SK-N-MC (cell line): ENCODE results near the gene SLC47A2.

Experiments
- DNase-seq: peaks from one replicate; pipeline ENCODE4 v3.0.0-alpha.2; 2011; ENCODE audit warnings: low read depth, low spot score
- H3K27ac ChIP-seq: fragments of 200-600 bp; sonication (generic); 2 replicates; pipeline ENCODE4 v1.5.1; 2016; ENCODE audit warnings: mixed run types
- H3K36me3 ChIP-seq: fragments of 200-600 bp; sonication (generic); 2 replicates; pipeline ENCODE4 v1.6.1; 2017; ENCODE audit warnings: antibody characterized with exemption, low read length, mixed read lengths; ENCODE audit not compliant: insufficient read depth
- H3K4me3 ChIP-seq: fragments of 200-600 bp; sonication (generic); 2 replicates; pipeline ENCODE4 v1.5.1; 2016
- H3K9ac ChIP-seq: fragments of 200-600 bp; sonication (generic); 2 replicates; pipeline ENCODE4 v1.8.0; 2017; ENCODE audit warnings: mixed run types, mixed read lengths; ENCODE audit not compliant: insufficient read length
- H3K9me3 ChIP-seq: fragments of 200-600 bp; sonication (generic); 2 replicates; pipeline ENCODE4 v1.6.1; 2017; ENCODE audit warnings: low read depth, mild to moderate bottlenecking, antibody characterized with exemption, low read length, moderate library complexity, mixed read lengths
- EZH2 ChIP-seq: fragments of 200-600 bp; sonication (generic); IDR thresholded peaks from one replicate; pipeline ENCODE4 v1.6.1; 2017; ENCODE audit warnings: antibody characterized with exemption
- FOXP2 ChIP-seq: optimal IDR thresholded peaks from 2 replicates; pipeline ENCODE3; 2011; ENCODE audit warnings: mild to moderate bottlenecking, moderate library complexity; ENCODE audit not compliant: insufficient read depth; ENCODE audit errors: extremely low read length, control extremely low read depth
- POLR2AphosphoS5 ChIP-seq: IDR thresholded peaks from 2 replicates; pipeline ENCODE4 v1.6.1; 2012; ENCODE audit warnings: mild to moderate bottlenecking, low read depth, low read length, borderline replicate concordance

Gene SLC47A2

DNA sequence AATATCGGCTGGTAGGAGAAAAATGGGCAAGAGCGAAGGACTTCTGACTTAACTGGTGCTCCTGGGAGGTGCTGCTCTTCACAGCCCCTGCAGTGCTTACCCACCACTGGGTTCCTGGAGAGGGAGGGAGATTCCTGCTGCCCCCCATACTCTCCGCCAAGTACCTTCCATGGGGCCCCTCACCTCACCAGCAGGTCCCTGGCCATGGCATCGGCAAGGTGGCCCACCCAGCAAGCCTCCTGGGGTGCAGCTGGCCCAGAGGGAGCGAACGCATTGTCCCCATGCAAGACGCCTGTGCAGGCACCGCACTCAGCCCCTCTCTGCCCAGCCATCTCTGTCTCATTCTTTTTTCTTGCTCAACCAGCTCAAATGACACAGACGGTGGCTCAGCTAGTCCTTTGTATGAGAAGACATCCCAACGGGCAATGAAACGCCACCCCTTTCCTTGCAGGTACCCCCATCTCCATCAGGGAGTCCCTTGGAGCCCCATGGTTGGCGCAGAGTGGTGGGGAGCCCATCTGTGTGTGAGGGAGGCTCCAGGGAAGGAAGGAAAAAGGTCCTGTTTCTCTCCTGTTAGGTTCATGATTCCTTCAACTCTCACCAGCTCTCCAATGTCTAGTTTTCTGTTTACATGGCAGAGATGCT lies 41.3 kb upstream of the SLC47A2 start:
- Histone ChIP-seq H3K36me3 (no peaks in the 10 kb centered on the region), H3K9ac (no peak overlapping the region), H3K27ac (no peak overlapping the region), H3K9me3 (no peaks in the 10 kb centered on the region), H3K4me3 (no peak overlapping the region)
- no peak for DNase-seq
- no peak for TF ChIP-seq POLR2AphosphoS5
- TF ChIP-seq EZH2: no peak
- TF ChIP-seq FOXP2: no peak

DNA sequence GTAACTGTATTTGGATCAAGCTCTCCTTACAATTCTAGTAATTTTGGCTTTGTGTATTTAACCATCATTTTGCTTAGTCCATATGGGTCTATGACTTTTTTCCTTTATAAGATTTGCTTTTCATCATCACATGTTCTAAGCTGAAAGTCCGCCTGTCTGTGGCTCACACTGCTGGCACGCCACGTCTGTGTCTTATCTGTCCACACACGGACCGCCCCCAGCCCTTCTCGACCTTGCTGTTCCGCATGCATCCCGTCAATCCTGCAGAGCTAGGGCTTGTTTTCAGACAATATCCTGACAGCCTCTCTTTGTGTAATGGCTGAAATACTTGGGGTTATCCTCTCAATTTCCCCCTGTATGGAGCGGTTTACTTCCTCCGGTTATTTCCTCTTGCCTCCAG lies 40.2 kb upstream of the SLC47A2 start:
- Histone ChIP-seq H3K9ac (no peak overlapping the region), H3K9me3 (no peaks in the 10 kb centered on the region), H3K27ac (no peak overlapping the region), H3K36me3 (no peaks in the 10 kb centered on the region), H3K4me3 (no peak overlapping the region)
- TF ChIP-seq EZH2: no peak
- TF ChIP-seq FOXP2: no peak
- no peak for TF ChIP-seq POLR2AphosphoS5
- no peak for DNase-seq

DNA sequence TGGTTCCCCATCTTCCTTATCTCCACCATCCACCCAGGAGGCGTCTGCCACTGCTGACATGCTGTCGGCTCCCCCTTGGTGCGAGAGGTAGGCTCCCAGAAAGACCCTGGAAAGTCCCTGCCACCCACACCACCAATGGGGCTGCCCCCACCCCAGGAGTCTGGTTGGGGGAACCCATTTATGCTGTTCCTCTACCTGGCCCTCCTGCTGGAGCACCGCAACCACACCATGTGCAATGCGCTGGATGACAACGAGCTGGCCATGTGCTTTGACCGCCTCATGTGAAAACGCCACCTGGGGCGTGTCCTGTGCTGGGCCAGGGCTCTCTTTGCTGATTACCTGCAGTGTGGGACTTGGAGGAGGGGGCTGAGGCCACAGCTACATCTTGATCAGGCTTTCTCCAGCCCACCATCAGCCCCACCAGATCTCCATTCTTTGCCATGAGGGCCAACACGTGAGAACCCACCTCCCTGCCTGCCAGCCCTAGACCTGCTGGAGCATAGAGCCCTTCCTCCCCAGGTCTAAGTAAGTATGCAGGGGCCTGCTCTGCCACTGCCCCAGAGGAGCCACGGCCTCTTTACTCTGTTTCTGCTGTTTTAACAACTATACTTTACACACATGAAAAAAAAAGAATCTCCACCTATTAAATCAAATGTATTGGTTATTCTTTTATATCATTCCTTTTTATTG lies 39.6 kb upstream of the SLC47A2 start:
- no peak for DNase-seq
- no peaks in the 10 kb centered on the region for H3K36me3 ChIP-seq
- no peaks in the 10 kb centered on the region for H3K9me3 ChIP-seq
- no peak overlapping the region for H3K4me3 ChIP-seq
- no peak overlapping the region for H3K27ac ChIP-seq
- no peak overlapping the region for H3K9ac ChIP-seq
- no peak for TF ChIP-seq POLR2AphosphoS5
- no peak for TF ChIP-seq FOXP2
- no peak for TF ChIP-seq EZH2

DNA sequence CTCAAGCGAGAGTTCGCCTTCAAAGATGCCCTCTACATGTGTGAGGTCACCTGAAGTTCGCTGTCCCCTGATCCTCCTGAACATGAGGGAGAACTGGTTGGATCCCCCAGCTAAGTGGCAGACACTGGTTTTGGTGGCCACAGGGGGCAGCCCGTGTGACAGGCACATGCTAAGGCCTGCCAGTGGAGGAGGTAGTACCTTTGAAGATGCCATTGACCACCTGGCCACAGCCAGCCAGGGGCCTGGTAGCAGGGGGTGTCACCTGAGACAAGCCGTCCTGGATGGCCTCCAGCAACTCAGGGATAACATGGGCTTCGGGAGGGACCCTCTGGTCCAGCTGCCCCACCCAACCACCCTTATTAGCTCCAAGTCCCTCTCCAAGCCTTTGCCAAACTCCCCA lies 39.0 kb upstream of the SLC47A2 start:
- H3K9ac ChIP-seq: no peak overlapping the region
- H3K4me3 ChIP-seq: no peak overlapping the region
- no peaks in the 10 kb centered on the region for H3K36me3 ChIP-seq
- no peaks in the 10 kb centered on the region for H3K9me3 ChIP-seq
- H3K27ac ChIP-seq: no peak overlapping the region
- no peak for TF ChIP-seq POLR2AphosphoS5
- no peak for DNase-seq

DNA sequence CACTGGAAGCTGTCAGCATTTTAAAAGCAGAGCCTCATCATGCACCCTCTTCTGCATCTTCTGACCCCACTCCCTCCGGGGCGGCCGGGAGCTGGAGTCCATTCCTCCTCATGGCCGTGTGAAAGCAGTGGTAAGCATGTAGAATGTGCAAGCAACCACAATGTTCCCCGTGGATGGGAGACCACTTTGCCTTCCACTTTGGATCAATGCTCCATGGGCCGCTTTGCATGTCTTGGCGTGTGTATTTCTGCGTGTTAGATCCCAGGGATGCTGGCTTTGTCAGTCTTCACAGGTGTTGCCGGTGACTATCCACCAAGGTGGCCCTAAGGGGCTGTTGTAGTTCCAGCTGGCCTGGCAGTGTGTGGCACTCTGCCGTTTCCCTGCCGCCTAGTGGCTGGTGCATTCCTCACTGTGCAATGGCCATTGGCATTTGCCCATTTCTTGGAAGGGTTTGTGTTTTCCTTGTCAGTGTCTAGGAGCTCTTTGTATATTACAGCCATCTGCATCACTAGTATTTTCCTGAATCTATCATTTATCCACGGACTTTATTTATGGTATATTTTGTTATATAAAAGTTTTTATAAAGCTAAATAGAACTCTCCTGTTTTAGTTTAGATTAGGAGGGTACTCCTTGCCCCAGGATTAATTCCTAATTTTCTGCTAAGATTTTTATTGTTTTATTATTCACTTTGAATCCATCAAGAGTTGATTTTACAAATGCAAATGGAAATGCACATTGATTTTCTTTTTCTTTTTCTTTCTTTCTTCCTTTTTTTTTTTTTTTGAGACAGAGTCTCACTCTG lies 37.5 kb upstream of the SLC47A2 start:
- no peak overlapping the region for H3K27ac ChIP-seq
- no peak for DNase-seq
- no peak overlapping the region for H3K9ac ChIP-seq
- no peaks in the 10 kb centered on the region for H3K9me3 ChIP-seq
- no peak for TF ChIP-seq POLR2AphosphoS5
- no peak for TF ChIP-seq EZH2
- no peak for TF ChIP-seq FOXP2
- H3K36me3 ChIP-seq: no peaks in the 10 kb centered on the region
- H3K4me3 ChIP-seq: no peak overlapping the region

DNA sequence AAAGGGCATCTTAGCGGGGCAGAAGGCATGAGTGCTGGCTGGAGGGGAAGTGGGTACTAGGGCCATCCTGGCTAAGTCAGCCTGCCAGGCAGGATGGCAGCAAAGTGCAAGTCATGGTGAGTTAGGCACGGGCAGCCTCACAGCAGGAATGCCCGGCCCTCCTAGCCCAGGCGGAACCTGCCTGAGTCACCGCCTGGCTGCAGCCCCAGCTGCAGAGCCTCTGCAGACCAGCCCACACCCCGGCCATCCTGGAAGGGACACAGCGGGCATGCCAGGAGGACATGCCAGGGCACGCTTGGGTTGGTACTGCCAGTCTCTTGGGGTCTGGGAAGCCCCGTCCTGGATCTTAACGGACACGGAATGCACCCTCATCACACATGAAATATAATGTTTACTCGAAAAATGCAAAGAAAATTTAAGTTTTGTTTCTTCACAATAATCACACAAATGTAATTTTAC lies 36.7 kb upstream of the SLC47A2 start:
- TF ChIP-seq POLR2AphosphoS5 (no peak), EZH2 (no peak), FOXP2 (no peak)
- no peak overlapping the region for H3K4me3 ChIP-seq
- H3K27ac ChIP-seq: no peak overlapping the region
- no peak overlapping the region for H3K9ac ChIP-seq
- no peaks in the 10 kb centered on the region for H3K9me3 ChIP-seq
- DNase-seq: no peak
- H3K36me3 ChIP-seq: no peaks in the 10 kb centered on the region

DNA sequence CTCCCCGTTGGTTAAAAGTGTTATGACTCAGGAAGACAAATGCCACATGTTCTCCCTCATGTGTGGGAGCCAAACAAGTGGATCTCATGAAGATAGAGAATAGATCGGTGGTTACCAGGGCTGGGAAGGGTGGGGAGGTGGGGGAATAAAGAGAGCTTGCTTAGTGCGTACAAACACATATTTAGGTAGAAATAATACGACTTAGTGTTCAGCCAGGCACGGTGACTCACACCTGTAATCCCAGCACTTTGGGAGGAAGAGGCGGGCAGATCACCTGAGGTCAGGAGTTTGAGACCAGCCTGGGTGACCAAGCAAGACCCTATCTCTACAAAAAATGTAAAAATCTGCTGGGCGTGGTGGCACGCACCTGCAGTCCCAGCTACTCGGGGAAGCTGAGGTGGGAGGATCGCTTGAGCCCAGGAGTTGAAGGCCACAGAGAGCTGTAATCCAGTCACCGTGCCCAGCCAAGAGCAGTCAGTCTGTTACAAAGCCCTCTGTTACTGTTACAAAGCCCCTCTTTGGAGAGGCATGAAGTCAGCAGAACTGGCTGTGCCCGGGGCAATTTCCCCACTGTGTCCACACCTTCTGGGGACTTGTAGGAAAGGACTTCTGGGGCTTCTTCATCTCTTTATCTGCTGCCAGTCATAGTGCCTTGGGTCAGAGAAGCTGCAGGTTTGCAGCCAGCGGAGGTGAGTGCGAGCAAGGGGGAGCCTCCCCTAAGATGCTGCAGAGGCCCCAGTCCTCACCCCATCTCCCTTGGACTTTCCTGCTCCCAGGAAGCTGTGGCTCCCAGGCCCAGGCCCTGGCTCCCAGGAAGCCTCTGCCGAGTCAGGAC lies 36.0 kb upstream of the SLC47A2 start:
- Histone ChIP-seq H3K27ac (no peak overlapping the region), H3K36me3 (no peaks in the 10 kb centered on the region), H3K9ac (no peak overlapping the region), H3K4me3 (no peak overlapping the region), H3K9me3 (no peaks in the 10 kb centered on the region)
- TF ChIP-seq EZH2 (no peak), FOXP2 (no peak), POLR2AphosphoS5 (no peak)
- no peak for DNase-seq

DNA sequence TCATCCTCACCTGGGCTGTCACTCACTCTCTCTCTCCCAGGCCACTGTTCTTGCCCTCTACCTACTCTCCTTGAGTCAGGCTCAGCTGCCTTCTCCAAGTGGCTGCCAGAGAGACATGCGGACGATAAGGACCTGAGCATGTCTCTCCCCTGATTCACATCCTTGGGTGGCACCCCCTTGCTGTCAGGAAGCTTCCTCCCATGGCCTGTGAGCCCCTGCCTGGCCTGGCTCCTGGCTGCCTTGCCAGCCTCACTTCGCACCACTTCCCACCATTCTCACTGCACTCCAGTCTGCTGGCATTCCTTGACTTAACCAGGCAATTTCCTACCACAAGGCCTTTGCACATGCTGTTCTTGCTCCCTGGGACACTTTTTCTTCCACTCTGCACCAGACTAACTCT lies 34.5 kb upstream of the SLC47A2 start:
- H3K4me3 ChIP-seq: no peak overlapping the region
- no peak overlapping the region for H3K9ac ChIP-seq
- no peak for TF ChIP-seq EZH2
- no peak for TF ChIP-seq FOXP2
- TF ChIP-seq POLR2AphosphoS5: no peak
- H3K36me3 ChIP-seq: no peaks in the 10 kb centered on the region
- no peaks in the 10 kb centered on the region for H3K9me3 ChIP-seq
- H3K27ac ChIP-seq: no peak overlapping the region
- no peak for DNase-seq

DNA sequence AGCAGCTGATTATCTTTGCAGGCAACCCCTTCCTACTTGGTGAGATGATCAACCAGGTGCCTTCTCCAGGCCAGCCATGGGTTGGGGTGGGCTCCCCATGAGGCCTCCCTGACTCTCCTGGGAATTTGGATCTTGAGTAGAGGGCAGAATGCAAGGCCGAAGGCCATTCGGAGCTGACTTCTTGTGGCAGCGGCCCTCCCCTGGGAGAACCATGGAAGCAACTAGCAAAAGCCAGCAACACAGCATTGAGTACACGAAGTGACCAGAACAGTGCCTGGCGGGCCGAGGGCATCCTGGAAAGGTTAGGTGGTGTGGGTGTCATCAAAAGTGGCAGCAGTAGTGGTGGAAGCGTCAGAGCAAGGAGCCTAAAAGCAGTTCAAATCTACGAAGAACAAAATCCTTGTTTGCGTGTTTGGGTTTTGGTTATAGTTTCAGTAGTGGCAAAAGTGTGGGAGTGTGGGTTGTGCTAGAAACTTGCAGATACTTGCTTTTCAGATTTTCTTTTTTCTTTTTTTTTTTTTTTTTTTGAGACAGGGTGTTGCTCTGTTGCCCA lies 33.7 kb upstream of the SLC47A2 start:
- no peaks in the 10 kb centered on the region for H3K9me3 ChIP-seq
- no peak for TF ChIP-seq POLR2AphosphoS5
- no peak for TF ChIP-seq FOXP2
- no peak for TF ChIP-seq EZH2
- DNase-seq: no peak
- H3K9ac ChIP-seq: no peak overlapping the region
- no peak overlapping the region for H3K27ac ChIP-seq
- H3K36me3 ChIP-seq: no peaks in the 10 kb centered on the region
- no peak overlapping the region for H3K4me3 ChIP-seq
